ENCODE measurements around the gene WDR38. TPM values are rescaled to one million over a fixed set of nuclear protein-coding genes. Genes with fewer than 3 reads are reported as not detected.

Gene WDR38
- total and polyA plus RNA-seq, 9 of the 15 experiments (the other 6 are each of a cell fraction or from before 2014, with no cell fraction given): not detected

- TF ChIP-seq CHD7 (IDR thresholded peaks at IDR 0.05; ENCODE audit: low read depth, low read length) (no peak), HNRNPL (IDR thresholded peaks at IDR 0.05; ENCODE audit: low read depth, low read length) (peak; percentile 68; the same call in 1 of the 2 replicates), ZNF239 (CRISPR knock-in tag; IDR thresholded peaks at IDR 0.05) (no peak), ZNF668 (CRISPR knock-in tag; IDR thresholded peaks at IDR 0.05) (no peak), NFATC3 (IDR thresholded peaks at IDR 0.05) (no peak), FOXK2 (conservative IDR thresholded peaks at IDR 0.05 in 1 of 2, IDR thresholded peaks at IDR 0.05 in 1 of 2; ENCODE audit: low read depth in 2 of 2) (no peak), CHD2 (IDR thresholded peaks at IDR 0.05; ENCODE audit: low read depth, low read length) (peak; percentile 59), HES1 (IDR thresholded peaks at IDR 0.05; ENCODE audit: low read depth) (no peak), RBM39 (optimal IDR thresholded peaks at IDR 0.05; ENCODE audit: low read depth, low read length) (no peak), ZKSCAN8 (CRISPR knock-in tag; IDR thresholded peaks at IDR 0.05) (no peak), CEBPZ (IDR thresholded peaks at IDR 0.05; ENCODE audit: borderline replicate concordance, low read depth, low read length) (no peak)
Measured at GRCh38 chr9:124868511-124869465, 15.5 kb downstream of the WDR38 start (continued).

Measured in K562 (cell line).